Measurements from ENCODE around the gene SLC35G6.

SLC35G6 gene

DNA sequence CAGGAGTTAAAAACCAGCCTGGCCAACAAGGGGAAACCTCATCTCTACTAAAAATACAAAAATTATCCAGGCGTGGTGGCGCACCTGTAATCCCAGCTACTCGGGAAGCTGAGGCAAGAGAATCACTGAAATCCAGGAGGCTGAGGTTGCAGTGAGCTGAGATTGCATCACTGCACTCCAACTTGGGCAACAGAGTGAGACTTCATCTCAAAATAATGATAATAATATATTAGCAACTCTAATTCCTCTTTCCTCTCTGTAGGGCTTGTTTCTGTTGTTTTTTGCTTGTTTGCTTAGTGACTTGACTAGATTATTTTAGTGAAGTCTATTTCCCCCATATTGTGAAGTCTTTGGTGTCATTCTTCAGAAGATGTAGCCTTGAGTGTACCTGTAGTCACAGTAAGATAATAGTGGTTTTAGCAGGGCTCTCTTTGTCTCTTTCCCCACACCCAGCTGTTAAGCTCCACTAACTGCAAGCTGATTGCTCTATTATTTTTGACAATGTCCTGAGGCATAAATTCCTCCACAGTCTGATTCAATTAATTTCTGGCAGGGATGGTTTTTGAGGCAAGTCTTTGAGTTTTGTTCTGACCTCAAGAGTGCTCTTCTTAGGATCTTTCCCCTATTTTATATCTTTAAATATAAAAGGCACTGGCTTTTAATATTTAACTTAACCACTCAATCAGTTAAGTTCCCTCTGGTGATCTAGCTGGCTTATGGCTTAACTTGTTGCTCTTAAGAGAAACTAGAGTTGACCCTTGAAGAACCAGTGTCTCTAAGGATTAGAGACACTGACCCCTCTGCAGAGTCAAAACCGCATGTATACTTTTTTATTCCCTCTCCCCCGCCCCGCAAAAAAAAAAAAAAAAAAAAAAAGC lies 49.0 kb downstream of the SLC35G6 start:
- TF ChIP-seq, protein P1, sequence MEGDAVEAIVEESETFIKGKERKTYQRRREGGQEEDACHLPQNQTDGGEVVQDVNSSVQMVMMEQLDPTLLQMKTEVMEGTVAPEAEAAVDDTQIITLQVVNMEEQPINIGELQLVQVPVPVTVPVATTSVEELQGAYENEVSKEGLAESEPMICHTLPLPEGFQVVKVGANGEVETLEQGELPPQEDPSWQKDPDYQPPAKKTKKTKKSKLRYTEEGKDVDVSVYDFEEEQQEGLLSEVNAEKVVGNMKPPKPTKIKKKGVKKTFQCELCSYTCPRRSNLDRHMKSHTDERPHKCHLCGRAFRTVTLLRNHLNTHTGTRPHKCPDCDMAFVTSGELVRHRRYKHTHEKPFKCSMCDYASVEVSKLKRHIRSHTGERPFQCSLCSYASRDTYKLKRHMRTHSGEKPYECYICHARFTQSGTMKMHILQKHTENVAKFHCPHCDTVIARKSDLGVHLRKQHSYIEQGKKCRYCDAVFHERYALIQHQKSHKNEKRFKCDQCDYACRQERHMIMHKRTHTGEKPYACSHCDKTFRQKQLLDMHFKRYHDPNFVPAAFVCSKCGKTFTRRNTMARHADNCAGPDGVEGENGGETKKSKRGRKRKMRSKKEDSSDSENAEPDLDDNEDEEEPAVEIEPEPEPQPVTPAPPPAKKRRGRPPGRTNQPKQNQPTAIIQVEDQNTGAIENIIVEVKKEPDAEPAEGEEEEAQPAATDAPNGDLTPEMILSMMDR (IDR thresholded peaks at IDR 0.05; ENCODE audit: low read depth, low read length, missing control alignments): no peak
- DNase-seq (ENCODE audit: low read depth): no peak
- H3K4me3 ChIP-seq (ENCODE audit: low read depth, low read length): no peak overlapping the region
